ENCODE results near the gene RASGRP3. TPM values are rescaled to one million over a fixed set of nuclear protein-coding genes. Genes with fewer than 3 reads are reported as not detected.

RASGRP3 gene
- total RNA-seq, 1 experiment from 2014 or later = 2.8 TPM

- Histone ChIP-seq H3K27ac (no peak overlapping the region), H3K27me3 (no peaks in the 10 kb centered on the region), H3K4me3 (no peak overlapping the region), H3K4me1 (no peaks in the 10 kb centered on the region), H3K9me3 (replicated peaks) (no peaks in the 10 kb centered on the region; the same call in 1 of the 2 replicates), H3K36me3 (no peaks in the 10 kb centered on the region)
- DNase-seq = no peak
Measured at GRCh38 chr2:33512112-33512511, 35.7 kb downstream of the RASGRP3 start.

- Histone ChIP-seq H3K36me3 (no peaks in the 10 kb centered on the region), H3K4me1 (no peaks in the 10 kb centered on the region), H3K4me3 (no peak overlapping the region), H3K27me3 (no peaks in the 10 kb centered on the region), H3K27ac (no peak overlapping the region), H3K9me3 (replicated peaks) (no peaks in the 10 kb centered on the region; the same call in 1 of the 2 replicates)
- no peak for DNase-seq
Measured at GRCh38 chr2:33513480-33513879, 37.0 kb downstream of the RASGRP3 start.

GRCh38 chr2:33516456-33516995 is 40.1 kb downstream of the RASGRP3 start:
- Histone ChIP-seq H3K36me3 (no peaks in the 10 kb centered on the region), H3K9me3 (replicated peaks) (no peaks in the 10 kb centered on the region; the same call in 1 of the 2 replicates), H3K27ac (no peak overlapping the region), H3K27me3 (no peaks in the 10 kb centered on the region), H3K4me3 (no peak overlapping the region), H3K4me1 (no peaks in the 10 kb centered on the region)
- no peak for DNase-seq

- no peaks in the 10 kb centered on the region for H3K36me3 ChIP-seq
- H3K4me1 ChIP-seq = no peaks in the 10 kb centered on the region
- no peak overlapping the region for H3K27ac ChIP-seq
- DNase-seq = no peak
- H3K9me3 ChIP-seq (replicated peaks) = no peaks in the 10 kb centered on the region; the same call in 1 of the 2 replicates
- no peaks in the 10 kb centered on the region for H3K27me3 ChIP-seq
- H3K4me3 ChIP-seq = no peak overlapping the region
Measured at GRCh38 chr2:33518200-33518599, 41.8 kb downstream of the RASGRP3 start.

GRCh38 chr2:33518929-33519328 is 42.5 kb downstream of the RASGRP3 start:
- Histone ChIP-seq H3K9me3 (replicated peaks) (peaks cover 3% of the 10 kb centered on the region; the same call in 1 of the 2 replicates), H3K4me1 (no peaks in the 10 kb centered on the region), H3K27ac (no peak overlapping the region), H3K27me3 (no peaks in the 10 kb centered on the region), H3K36me3 (no peaks in the 10 kb centered on the region), H3K4me3 (no peak overlapping the region)
- DNase-seq = no peak

- no peak overlapping the region for H3K4me3 ChIP-seq
- H3K9me3 ChIP-seq (replicated peaks) = 0 out of 2 replicates have a peak, but pooled peaks cover 3% of the 10 kb centered on the region
- no peak overlapping the region for H3K27ac ChIP-seq
- no peaks in the 10 kb centered on the region for H3K27me3 ChIP-seq
- H3K4me1 ChIP-seq = no peaks in the 10 kb centered on the region
- H3K36me3 ChIP-seq = no peaks in the 10 kb centered on the region
- DNase-seq = peak in 1 of 2 experiments; percentile 36
Measured at GRCh38 chr2:33521791-33522281, 45.4 kb downstream of the RASGRP3 start.

GRCh38 chr2:33522576-33522975 is 46.1 kb downstream of the RASGRP3 start:
- H3K4me3 ChIP-seq = no peak overlapping the region
- H3K27me3 ChIP-seq = no peaks in the 10 kb centered on the region
- 0 out of 2 replicates have a peak, but pooled peaks cover 3% of the 10 kb centered on the region for H3K9me3 ChIP-seq (replicated peaks)
- no peaks in the 10 kb centered on the region for H3K4me1 ChIP-seq
- no peak overlapping the region for H3K27ac ChIP-seq
- H3K36me3 ChIP-seq = no peaks in the 10 kb centered on the region
- DNase-seq = no peak

GRCh38 chr2:33525666-33526065 is 49.2 kb downstream of the RASGRP3 start:
- DNase-seq = no peak
- Histone ChIP-seq H3K4me1 (peaks cover 8% of the 10 kb centered on the region), H3K36me3 (no peaks in the 10 kb centered on the region), H3K27ac (no peak overlapping the region), H3K9me3 (replicated peaks) (0 out of 2 replicates have a peak, but pooled peaks cover 3% of the 10 kb centered on the region), H3K27me3 (no peaks in the 10 kb centered on the region), H3K4me3 (no peak overlapping the region)

GRCh38 chr2:33526132-33526531 is 49.7 kb downstream of the RASGRP3 start:
- Histone ChIP-seq H3K27me3 (no peaks in the 10 kb centered on the region), H3K4me1 (peaks cover 10% of the 10 kb centered on the region), H3K36me3 (no peaks in the 10 kb centered on the region), H3K27ac (no peak overlapping the region), H3K9me3 (replicated peaks) (0 out of 2 replicates have a peak, but pooled peaks cover 3% of the 10 kb centered on the region), H3K4me3 (no peak overlapping the region)
- no peak for DNase-seq

GRCh38 chr2:33526921-33527320 is 50.5 kb downstream of the RASGRP3 start:
- Histone ChIP-seq H3K27me3 (no peaks in the 10 kb centered on the region), H3K27ac (no peak overlapping the region), H3K4me1 (peaks cover 16% of the 10 kb centered on the region), H3K4me3 (no peak overlapping the region), H3K9me3 (replicated peaks) (0 out of 2 replicates have a peak, but pooled peaks cover 3% of the 10 kb centered on the region), H3K36me3 (no peaks in the 10 kb centered on the region)
- no peak for DNase-seq

- no peak for DNase-seq
- Histone ChIP-seq H3K27me3 (no peaks in the 10 kb centered on the region), H3K4me1 (peaks cover 16% of the 10 kb centered on the region), H3K36me3 (no peaks in the 10 kb centered on the region), H3K9me3 (replicated peaks) (0 out of 2 replicates have a peak, but pooled peaks cover 5% of the 10 kb centered on the region), H3K4me3 (no peak overlapping the region), H3K27ac (no peak overlapping the region)
Measured at GRCh38 chr2:33528441-33528950, 52.0 kb downstream of the RASGRP3 start.

- peak overlapping the region; percentile 9 for H3K27ac ChIP-seq
Measured at GRCh38 chr2:33529771-33530481, 53.5 kb downstream of the RASGRP3 start.

GRCh38 chr2:33530690-33531548 is 54.5 kb downstream of the RASGRP3 start:
- Histone ChIP-seq H3K4me1 (peaks cover 16% of the 10 kb centered on the region), H3K4me3 (no peak overlapping the region), H3K27ac (no peak overlapping the region), H3K27me3 (no peaks in the 10 kb centered on the region), H3K36me3 (no peaks in the 10 kb centered on the region), H3K9me3 (replicated peaks) (0 out of 2 replicates have a peak, but pooled peaks cover 3% of the 10 kb centered on the region)
- no peak for DNase-seq

More at GRCh38 chr2:33529771-33530481, 53.5 kb downstream of the RASGRP3 start:
- Histone ChIP-seq H3K4me3 (no peak overlapping the region), H3K9me3 (replicated peaks) (0 out of 2 replicates have a peak, but pooled peaks cover 3% of the 10 kb centered on the region), H3K27me3 (no peaks in the 10 kb centered on the region), H3K36me3 (no peaks in the 10 kb centered on the region), H3K4me1 (peaks cover 16% of the 10 kb centered on the region)
- peak; percentile 67 to 70 for DNase-seq

- no peaks in the 10 kb centered on the region for H3K36me3 ChIP-seq
- no peaks in the 10 kb centered on the region for H3K27me3 ChIP-seq
- H3K4me1 ChIP-seq = peaks cover 16% of the 10 kb centered on the region
- no peak overlapping the region for H3K27ac ChIP-seq
- H3K9me3 ChIP-seq (replicated peaks) = 0 out of 2 replicates have a peak, but pooled peaks cover 3% of the 10 kb centered on the region
- H3K4me3 ChIP-seq = no peak overlapping the region
- peak; percentile 26 to 47 for DNase-seq
Measured at GRCh38 chr2:33531549-33532059, 55.2 kb downstream of the RASGRP3 start.
